ENCODE results near the gene ACTA2.

Gene ACTA2

DNA sequence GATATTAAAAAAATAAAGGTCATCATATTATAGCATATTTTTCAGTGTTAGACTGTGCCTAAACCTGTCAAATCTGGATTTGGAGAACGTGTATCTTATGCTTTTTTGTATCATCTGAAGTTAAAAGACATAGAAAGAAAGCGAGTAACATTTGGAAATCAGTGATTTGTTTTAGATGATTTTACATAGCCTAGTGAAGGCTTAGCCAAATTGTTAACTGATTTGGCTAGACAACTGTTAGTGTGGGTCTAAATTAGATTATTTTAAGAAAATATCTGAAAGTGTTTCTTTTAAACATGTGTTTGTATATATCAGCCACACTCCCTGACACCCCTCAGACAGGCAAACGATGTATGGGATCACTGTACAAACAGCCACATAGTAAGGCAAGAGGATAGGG lies 35.6 kb downstream of the ACTA2 start:
- DNase-seq, result no peak

GRCh38 chr10:88916231-88916630 lies 36.3 kb downstream of the ACTA2 start:
- DNase-seq, result no peak

DNA sequence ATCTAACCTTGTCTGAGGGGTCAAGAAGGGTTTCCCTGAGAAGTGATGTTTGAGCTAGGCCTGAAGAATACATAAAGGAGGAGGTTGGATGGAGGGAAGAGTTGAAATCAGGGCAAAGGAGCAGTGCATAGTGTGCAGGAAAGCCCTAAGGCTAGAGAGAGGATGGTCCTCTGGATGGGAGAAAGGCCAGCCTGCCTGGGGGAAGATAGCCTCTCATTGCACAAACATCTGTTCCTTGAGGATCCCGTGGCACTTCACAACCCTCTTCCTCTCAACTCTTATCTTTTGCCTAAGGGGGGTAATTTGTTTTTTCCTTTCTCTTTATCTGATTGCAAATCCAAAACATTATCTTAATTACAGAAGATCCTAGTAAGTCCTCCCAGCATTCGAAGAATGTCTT lies 36.8 kb downstream of the ACTA2 start:
- peak in 1 of 2 experiments; percentile 29 for DNase-seq

GRCh38 chr10:88913788-88914187 lies 38.8 kb downstream of the ACTA2 start:
- no peak for DNase-seq

DNA sequence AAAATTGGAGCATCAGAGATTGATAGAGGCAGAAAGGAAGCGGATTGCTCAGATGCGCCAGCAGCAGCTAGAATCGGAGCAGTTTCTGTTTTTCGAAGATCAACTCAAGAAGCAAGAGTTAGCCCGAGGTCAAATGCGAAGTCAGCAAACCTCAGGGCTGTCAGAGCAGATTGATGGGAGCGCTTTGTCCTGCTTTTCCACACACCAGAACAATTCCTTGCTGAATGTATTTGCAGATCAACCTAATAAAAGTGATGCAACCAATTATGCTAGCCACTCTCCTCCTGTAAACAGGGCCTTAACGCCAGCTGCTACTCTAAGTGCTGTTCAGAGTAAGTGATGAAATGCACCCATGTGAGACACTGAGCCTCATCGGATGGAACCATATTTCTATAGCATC lies 39.4 kb downstream of the ACTA2 start:
- peak; percentile 12 to 71 for DNase-seq

DNA sequence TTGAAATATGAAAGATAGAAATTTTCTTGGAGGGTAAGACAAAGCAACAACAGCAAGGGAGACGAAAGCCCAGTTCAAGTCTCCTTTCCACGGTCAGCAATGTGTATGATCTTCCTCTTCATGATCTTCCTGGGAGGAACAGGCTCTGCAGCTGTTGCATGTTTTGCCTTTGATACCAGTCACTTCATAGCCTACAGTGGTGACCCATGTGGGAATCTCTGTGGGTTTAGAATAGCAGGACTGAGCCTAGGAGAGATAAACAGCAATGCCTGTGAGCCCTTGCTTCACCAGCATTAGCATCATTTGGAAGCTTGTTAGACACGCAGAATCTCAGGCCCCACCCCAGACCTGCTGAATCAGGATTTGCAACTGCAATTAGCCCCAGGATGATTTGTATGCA lies 40.7 kb downstream of the ACTA2 start:
- no peak for DNase-seq

DNA sequence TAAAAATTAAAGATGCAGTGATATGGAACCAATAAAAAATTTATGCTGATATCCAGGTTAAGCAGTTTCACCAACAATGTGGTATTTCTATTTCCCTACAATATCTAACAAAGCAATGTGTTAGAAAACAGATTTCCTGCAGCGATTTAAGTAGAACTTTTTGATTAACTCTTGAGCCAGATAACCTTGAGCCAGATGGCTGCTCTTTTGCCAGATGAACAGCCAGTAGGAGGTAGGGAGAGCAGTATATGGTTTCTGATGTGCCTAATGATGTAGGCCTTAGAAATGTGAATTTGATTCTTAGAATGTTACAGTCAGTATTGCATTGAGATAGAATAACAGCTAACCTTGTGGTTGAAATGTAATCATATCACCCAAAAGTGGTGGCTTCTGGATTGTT lies 41.5 kb downstream of the ACTA2 start:
- DNase-seq, result peak in 1 of 2 experiments; percentile 24

GRCh38 chr10:88908194-88908593 lies 44.4 kb downstream of the ACTA2 start:
- DNase-seq, result peak in 1 of 2 experiments; percentile 1

DNA sequence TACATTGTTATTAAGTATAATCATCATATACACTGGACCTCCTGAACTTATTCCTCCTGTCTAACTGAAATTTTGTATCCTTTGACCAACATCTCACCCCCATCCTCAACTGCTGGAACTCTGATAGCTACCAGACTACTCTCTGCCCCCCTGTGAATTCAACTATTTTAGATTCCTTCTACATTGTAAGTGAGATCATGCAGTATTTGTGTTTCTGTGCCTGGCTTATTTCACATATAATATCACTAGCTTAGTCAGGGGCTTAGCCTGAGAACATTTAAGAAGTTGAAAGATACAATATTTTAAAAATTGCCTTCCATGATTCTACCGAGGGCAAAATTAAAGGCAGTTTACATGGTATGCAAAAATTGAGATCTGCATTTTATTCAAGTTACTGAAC lies 45.7 kb downstream of the ACTA2 start:
- no peak for DNase-seq

GRCh38 chr10:88903715-88904114 lies 48.9 kb downstream of the ACTA2 start:
- DNase-seq, result no peak

DNA sequence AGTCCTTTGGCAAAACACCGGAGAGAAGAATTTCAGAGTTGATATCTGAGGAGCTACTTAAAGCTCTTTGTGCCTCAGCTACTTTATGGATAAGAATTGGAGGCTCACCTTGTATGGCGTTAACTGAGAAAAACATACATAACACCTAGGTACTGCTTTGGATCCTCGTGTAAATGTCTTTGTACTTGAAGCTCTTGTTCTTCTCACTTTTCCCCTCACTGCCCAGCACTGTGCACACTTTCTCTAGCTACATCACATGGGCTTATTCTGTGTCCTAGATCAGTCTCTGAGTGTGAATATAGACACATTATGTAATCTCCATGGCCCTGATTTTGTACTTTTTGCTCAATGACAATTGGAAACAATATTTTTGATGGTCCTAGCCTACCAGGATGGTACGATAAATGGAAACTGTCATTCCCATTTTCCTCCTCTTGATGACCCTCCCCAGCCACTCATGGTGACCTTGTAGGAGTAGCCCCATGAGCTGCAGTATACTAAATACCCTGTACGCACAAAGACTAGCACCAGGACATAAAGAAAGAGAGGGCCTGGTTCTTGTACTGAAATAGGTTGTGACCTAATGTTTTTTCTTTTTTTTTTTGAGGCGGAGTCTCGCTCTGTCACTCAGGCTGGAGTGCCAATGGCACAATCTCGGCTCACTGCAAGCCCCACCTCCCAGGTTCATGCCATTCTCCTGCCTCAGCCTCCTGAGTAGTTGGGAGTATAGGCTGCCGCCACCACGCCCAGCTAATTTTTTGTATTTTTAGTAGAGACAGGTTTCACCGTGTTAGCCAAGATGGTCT lies 50.4 kb downstream of the ACTA2 start:
- no peak for DNase-seq

DNA sequence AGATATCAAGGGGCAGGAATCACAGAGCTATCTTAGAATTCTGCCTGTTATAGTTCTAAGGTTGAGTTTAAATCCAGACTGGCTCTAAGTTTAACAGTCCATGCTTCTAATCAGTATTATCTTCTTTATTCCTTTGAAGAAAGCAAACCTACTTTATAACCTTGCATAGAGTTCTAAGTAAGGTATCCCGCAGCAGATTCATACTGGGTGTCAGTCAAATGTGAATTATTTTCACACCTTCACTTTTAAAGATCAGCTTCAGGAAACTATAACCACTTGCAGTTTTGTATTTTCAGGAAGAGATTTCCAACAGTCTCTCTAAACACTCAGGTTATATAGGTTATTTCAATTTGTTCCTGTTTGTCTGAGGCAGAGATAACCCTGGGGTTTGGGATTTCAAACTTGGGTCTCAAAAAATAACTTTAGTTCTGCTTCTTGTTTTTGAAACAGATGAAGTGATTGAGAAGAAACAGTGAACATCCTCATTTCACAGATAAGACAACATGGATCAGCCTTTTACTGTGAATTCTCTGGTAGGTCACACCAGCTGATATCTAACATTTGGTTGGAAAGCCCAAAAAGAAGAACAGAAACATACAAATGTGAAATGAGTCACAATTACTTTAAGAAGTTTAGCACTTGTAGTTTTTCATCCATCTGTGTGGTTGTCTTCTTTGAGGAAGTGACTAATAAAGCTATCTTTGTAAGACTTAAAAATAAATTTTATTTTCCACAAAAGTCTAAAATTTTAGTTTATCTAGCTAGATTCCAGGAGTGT lies 51.2 kb downstream of the ACTA2 start:
- no peak for DNase-seq

DNA sequence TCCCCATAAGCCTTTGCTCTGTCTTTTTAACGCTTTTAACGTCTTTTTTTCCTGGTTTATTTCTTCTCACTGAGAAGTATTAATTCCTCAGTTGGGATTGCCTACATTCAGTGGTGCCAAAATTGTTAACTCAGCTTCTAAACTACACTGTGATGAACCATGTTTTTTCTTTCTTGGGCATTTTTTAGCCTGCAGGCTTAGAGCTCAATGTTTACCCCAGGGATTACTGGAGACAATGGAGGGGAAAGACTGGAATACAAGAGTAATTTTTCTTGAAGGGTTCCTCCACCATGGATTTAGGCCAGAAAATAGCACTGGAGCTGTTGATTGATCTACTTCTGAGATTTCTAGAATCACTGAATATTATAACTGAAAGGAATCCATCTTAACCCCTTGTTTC lies 52.7 kb downstream of the ACTA2 start:
- DNase-seq, result no peak

- DNase-seq, result no peak
Measured at GRCh38 chr10:88898727-88899126, 53.8 kb downstream of the ACTA2 start.

DNA sequence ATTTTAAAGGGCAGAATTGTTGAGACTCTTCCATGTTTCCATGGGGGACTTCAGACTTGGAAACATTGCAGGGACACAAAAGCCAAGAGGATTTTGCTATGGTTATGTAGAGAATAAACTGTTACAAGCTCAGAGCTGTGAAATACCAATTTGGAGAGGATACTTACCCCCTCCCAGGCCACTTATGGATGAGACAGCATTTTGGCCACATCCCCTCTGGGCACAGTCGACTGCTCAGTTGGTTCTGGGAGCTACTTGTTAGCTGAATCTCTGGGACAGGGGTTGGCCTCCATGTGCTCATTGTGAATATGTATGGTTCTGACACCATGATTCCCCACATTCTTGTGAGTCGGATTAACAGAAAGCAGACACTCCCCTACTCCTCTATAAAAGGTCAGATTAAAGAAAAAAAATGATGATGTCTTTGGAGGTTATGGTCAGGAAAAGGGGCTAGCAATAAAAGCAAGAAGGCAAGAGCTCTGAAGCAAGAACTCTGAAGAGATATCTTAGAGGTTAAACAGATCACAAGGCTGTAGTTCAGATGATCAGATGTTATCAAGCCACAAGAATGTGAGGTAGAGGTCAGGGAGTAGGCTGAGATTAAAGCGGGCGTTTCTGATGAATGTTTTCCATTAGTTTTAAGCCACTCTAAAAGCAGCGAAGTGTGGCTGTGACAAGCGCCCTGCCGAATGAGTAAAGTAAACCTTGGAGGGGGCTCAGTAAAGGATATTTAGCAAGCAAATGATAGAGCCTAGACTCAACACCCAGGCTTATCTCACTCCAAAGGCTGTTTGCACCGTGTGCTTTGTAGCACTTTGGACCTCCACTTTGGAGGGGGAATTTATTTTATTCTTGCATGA lies 55.3 kb downstream of the ACTA2 start:
- peak in 1 of 2 experiments; percentile 32 for DNase-seq

GRCh38 chr10:88896372-88896993 lies 56.1 kb downstream of the ACTA2 start:
- no peak for DNase-seq

- no peak for DNase-seq
Measured at GRCh38 chr10:88895250-88895649, 57.3 kb downstream of the ACTA2 start.

DNA sequence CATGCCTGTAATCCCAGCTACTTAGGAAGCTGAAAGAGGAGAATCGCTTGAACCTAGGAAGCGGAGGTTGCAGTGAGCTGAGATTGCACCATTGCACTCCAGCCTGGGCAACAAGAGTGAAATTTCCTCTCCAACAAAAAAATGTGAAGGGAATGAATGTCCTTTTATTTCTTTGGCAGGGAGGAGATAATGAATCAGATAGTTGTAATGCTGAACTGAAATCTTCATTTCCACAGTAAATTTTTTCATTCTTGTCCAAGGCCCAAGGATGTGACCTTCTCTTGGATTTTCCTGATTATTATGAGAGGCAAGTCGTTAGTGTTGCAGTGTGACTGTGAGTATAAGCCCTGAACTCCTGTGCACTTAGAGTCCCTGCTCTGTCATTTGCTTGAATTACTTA lies 59.0 kb downstream of the ACTA2 start:
- no peak for DNase-seq

- DNase-seq, result no peak
Measured at GRCh38 chr10:88892222-88892967, 60.2 kb downstream of the ACTA2 start.

DNA sequence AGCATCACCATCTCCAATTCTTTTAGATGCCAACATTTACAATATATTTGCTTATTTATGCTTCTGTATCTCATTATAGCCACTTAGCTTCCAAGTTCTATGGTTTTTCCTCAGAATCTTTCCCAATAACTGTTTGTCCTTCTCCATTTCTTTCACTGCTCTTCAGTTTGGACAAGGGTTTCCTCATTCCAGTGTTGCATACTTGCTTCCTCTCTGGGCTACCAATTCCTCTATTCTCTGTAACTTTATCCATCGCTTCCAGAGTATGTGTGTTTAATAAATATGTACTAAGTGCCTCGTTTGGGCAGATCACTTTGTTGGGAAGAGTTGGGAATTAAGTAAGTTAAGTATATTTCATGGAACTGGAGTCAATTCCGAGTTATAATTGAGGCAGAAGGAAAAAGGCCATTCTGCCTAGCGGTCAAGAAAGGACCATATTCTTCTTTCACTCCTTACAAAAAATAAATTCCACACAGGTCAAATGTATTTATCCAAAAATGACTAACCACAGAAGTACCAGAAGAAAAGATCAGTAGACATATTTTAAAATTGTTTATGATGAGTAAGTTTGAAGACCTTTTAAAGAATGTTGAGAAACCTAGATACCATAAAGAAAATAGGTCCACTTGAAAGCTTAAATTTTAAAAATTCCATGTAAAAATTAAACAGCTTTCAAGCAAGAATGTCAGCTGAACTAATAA lies 61.7 kb downstream of the ACTA2 start:
- DNase-seq, result no peak

DNA sequence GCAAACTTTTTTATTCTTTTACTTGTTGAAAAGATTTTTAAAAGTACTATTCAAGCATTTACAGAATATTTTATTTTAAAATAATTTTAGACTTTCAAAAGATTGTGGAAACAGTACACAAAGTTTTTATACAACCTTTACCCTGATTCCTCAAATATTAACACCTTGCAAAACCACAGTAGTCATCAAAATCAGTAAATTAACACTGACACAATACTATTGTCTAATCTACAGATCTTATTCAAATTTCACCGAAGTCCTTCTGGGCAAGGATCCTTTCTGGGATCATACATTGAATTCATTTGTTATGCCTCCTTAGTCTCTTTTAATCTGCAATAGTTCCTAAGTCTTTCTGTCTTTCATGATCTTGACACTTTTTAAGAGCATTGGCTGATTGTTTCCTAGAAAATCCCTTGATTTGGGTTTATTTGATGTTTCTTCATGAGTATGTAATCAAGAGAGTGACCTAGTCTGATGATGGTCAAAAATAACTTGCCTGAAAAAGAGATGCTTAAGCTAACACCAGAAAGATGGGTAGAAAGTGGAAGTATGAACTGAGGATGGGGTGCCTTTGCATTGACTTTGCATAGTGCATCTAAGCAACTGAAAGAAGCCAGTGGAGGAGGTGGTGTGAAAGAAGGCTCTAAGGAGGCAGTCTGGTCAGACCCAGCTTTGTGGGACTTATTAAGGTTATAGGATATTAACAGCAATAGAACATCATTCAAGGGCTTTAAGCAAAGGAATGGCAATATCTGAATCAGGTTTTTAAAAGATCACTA lies 62.8 kb downstream of the ACTA2 start:
- no peak for DNase-seq

All from NCI-H524 (cell line).